ENCODE results near the gene PRLH. TPM values are rescaled to one million over a fixed set of nuclear protein-coding genes. Genes with fewer than 3 reads are reported as not detected.

PRLH gene
- total RNA-seq, 1 experiment from 2014 or later, result not detected

GRCh38 chr2:237556773-237557632 lies 9.4 kb upstream of the PRLH start:
- no TSS peak for BruUV-seq (replicated peaks)
- DNase-seq (ENCODE audit: low spot score), result no peak
- Histone ChIP-seq H3K36me3 (ENCODE audit: insufficient read depth, low read length, poor library complexity, severe bottlenecking) (no peaks in the 10 kb centered on the region), H3K27me3 (replicated peaks; ENCODE audit: insufficient read depth, low read depth, low read length, poor library complexity) (peaks cover 17% of the 10 kb centered on the region), H3K27ac (ENCODE audit: low read depth, low read length, poor library complexity, severe bottlenecking) (no peak overlapping the region), H3K9me3 (ENCODE audit: low read depth, low read length, poor library complexity, severe bottlenecking) (peaks cover 5% of the 10 kb centered on the region), H3K4me1 (ENCODE audit: insufficient read depth, low read length, poor library complexity, severe bottlenecking) (no peaks in the 10 kb centered on the region), H3K4me3 (ENCODE audit: low read depth, low read length, poor library complexity, severe bottlenecking) (no peak overlapping the region)
- CTCF ChIA-PET, result no interaction called here
- POLR2A ChIA-PET (ENCODE audit: low non-redundant PET), result no interaction called here
- intact Hi-C loops (cut with micrococcal nuclease; ENCODE audit: unreplicated experiment), result no loop called here
- TF ChIP-seq, protein P1, sequence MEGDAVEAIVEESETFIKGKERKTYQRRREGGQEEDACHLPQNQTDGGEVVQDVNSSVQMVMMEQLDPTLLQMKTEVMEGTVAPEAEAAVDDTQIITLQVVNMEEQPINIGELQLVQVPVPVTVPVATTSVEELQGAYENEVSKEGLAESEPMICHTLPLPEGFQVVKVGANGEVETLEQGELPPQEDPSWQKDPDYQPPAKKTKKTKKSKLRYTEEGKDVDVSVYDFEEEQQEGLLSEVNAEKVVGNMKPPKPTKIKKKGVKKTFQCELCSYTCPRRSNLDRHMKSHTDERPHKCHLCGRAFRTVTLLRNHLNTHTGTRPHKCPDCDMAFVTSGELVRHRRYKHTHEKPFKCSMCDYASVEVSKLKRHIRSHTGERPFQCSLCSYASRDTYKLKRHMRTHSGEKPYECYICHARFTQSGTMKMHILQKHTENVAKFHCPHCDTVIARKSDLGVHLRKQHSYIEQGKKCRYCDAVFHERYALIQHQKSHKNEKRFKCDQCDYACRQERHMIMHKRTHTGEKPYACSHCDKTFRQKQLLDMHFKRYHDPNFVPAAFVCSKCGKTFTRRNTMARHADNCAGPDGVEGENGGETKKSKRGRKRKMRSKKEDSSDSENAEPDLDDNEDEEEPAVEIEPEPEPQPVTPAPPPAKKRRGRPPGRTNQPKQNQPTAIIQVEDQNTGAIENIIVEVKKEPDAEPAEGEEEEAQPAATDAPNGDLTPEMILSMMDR (conservative IDR thresholded peaks at IDR 0.05; ENCODE audit: low read depth, low read length), result no peak
- TF ChIP-seq EZH2 (IDR thresholded peaks at IDR 0.05; ENCODE audit: borderline replicate concordance, low read depth, low read length, poor library complexity, severe bottlenecking), result no peak

DNA sequence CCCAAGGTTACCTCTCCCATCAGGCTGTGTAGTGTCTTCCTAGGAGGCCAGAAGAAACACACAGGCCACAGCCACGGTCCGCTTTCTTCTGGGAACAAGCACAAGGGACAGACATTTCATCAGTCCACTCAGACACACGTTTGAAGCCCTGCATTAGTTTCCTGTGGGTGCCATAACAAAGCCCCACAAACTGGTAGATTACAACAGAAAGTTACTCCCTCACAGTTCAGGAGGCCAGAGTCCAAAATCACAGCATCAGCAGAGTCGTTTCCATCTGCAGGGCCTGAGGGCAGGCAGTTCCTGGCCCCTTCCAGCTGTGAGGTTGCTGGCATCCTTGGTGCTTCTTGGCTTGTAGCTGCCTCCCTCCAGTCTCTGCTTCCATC lies 8.8 kb upstream of the PRLH start:
- no peak for TF ChIP-seq EZH2 (IDR thresholded peaks at IDR 0.05; ENCODE audit: borderline replicate concordance, low read depth, low read length, poor library complexity, severe bottlenecking)
- ChIA-PET CTCF (no interaction called here), POLR2A (ENCODE audit: low non-redundant PET) (no interaction called here)
- Histone ChIP-seq H3K4me1 (ENCODE audit: insufficient read depth, low read length, poor library complexity, severe bottlenecking) (no peaks in the 10 kb centered on the region), H3K27ac (ENCODE audit: low read depth, low read length, poor library complexity, severe bottlenecking) (no peak overlapping the region), H3K4me3 (ENCODE audit: low read depth, low read length, poor library complexity, severe bottlenecking) (no peak overlapping the region), H3K27me3 (replicated peaks; ENCODE audit: insufficient read depth, low read depth, low read length, poor library complexity) (peaks cover 23% of the 10 kb centered on the region), H3K9me3 (ENCODE audit: low read depth, low read length, poor library complexity, severe bottlenecking) (peaks cover 5% of the 10 kb centered on the region), H3K36me3 (ENCODE audit: insufficient read depth, low read length, poor library complexity, severe bottlenecking) (no peaks in the 10 kb centered on the region)
- intact Hi-C loops (cut with micrococcal nuclease; ENCODE audit: unreplicated experiment), result no loop called here
- no peak for DNase-seq (ENCODE audit: low spot score)
- no TSS peak for BruUV-seq (replicated peaks)

- no peak for DNase-seq (ENCODE audit: low spot score)
Measured at GRCh38 chr2:237558961-237559641, 7.3 kb upstream of the PRLH start.

More at GRCh38 chr2:237558961-237559641, 7.3 kb upstream of the PRLH start:
- Histone ChIP-seq H3K27ac (ENCODE audit: low read depth, low read length, poor library complexity, severe bottlenecking) (no peak overlapping the region), H3K4me3 (ENCODE audit: low read depth, low read length, poor library complexity, severe bottlenecking) (no peak overlapping the region), H3K4me1 (ENCODE audit: insufficient read depth, low read length, poor library complexity, severe bottlenecking) (no peaks in the 10 kb centered on the region), H3K27me3 (replicated peaks; ENCODE audit: insufficient read depth, low read depth, low read length, poor library complexity) (peaks cover 35% of the 10 kb centered on the region), H3K36me3 (ENCODE audit: insufficient read depth, low read length, poor library complexity, severe bottlenecking) (no peaks in the 10 kb centered on the region), H3K9me3 (ENCODE audit: low read depth, low read length, poor library complexity, severe bottlenecking) (peaks cover 5% of the 10 kb centered on the region)
- intact Hi-C loops (cut with micrococcal nuclease; ENCODE audit: unreplicated experiment), result no loop called here
- no peak for TF ChIP-seq EZH2 (IDR thresholded peaks at IDR 0.05; ENCODE audit: borderline replicate concordance, low read depth, low read length, poor library complexity, severe bottlenecking)
- TF ChIP-seq, protein P1 (conservative IDR thresholded peaks at IDR 0.05; ENCODE audit: low read depth, low read length), result no peak
- no TSS peak for BruUV-seq (replicated peaks)
- ChIA-PET CTCF (no interaction called here), POLR2A (ENCODE audit: low non-redundant PET) (no interaction called here)
